Measurements from ENCODE around the gene FEN1. TPM values are rescaled to one million over a fixed set of nuclear protein-coding genes. Genes with fewer than 3 reads are reported as not detected.

FEN1 gene
- total and polyA plus RNA-seq, 2 of the 13 experiments (the other 11 are each of a cell fraction or from before 2014, with no cell fraction given), result 12.4 to 102 TPM

DNA sequence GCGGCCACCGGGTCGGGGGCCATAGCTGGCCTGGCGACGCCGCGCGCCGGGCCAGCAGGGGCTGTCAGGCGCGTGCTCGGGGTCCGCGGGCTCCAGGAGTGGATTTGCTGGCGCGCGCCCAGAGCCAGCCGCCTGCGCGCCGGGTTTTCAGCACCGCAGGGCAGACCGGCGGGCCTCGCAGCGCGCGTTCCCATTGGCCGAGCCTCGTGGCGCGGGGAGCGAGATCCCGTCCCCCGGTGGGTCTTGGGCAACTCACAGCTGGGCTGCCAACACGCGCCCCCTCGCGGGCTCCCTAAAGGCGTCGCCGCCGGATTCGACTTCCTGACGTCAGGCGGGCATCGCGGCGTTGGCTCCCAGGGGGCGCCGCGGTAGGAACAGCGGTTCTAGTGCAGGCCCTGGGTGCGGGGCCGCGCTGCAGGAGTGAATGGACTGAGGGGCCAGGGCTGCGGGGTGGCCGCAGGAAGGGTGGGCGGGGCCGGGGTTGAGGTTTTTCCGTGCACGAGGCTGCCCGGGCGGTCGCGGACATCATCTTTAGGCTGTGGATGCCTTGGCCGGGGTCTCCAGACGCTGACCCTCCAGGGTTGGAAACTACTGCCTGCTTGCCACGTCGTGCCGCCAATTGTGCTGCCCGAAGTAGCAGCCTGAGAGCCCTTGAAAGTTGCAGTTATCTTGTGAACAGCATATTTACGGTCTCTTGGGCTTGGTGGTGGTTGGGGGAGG, 24.2 kb downstream of the FEN1 start, which contains the start of gene FADS1 (continued):
- TF ChIP-seq LCORL (IDR thresholded peaks at IDR 0.05) (no peak), LCORL (CRISPR knock-in tag; IDR thresholded peaks at IDR 0.05) (peak; percentile 88), PAXIP1 (CRISPR knock-in tag; conservative IDR thresholded peaks at IDR 0.05) (peak; percentile 65), NFYC (CRISPR knock-in tag; IDR thresholded peaks at IDR 0.05) (peak; percentile 79), FOSL2 (CRISPR knock-in tag; IDR thresholded peaks at IDR 0.05) (peak; percentile 52; the same call in 1 of the 2 replicates), ZNF446 (CRISPR knock-in tag; IDR thresholded peaks at IDR 0.05) (peak; percentile 10; the same call in 1 of the 2 replicates), MIXL1 (CRISPR knock-in tag; IDR thresholded peaks at IDR 0.05) (0 out of 2 replicates have a peak, but pooled peaks have one; percentile 50), ZHX1 (CRISPR knock-in tag; IDR thresholded peaks at IDR 0.05; ENCODE audit: low read depth) (peak; percentile 93), RORA (CRISPR knock-in tag; IDR thresholded peaks at IDR 0.05) (no peak), MNT (IDR thresholded peaks at IDR 0.05) (peak; percentile 66), EED (CRISPR knock-in tag; IDR thresholded peaks at IDR 0.05) (peak; percentile 94), ZNF292 (CRISPR knock-in tag; IDR thresholded peaks at IDR 0.05; ENCODE audit: borderline replicate concordance, low read depth) (no peak), ZNF564 (CRISPR knock-in tag; IDR thresholded peaks at IDR 0.05) (peak; percentile 97), FOXA3 (CRISPR knock-in tag; IDR thresholded peaks at IDR 0.05) (peak; percentile 59), PAWR (CRISPR knock-in tag; IDR thresholded peaks at IDR 0.05; ENCODE audit: borderline replicate concordance) (peak; percentile 93; the same call in 1 of the 2 replicates), MBD4 (IDR thresholded peaks at IDR 0.05; ENCODE audit: borderline replicate concordance, low read length) (no peak)
- TF ChIP-seq, protein P1, sequence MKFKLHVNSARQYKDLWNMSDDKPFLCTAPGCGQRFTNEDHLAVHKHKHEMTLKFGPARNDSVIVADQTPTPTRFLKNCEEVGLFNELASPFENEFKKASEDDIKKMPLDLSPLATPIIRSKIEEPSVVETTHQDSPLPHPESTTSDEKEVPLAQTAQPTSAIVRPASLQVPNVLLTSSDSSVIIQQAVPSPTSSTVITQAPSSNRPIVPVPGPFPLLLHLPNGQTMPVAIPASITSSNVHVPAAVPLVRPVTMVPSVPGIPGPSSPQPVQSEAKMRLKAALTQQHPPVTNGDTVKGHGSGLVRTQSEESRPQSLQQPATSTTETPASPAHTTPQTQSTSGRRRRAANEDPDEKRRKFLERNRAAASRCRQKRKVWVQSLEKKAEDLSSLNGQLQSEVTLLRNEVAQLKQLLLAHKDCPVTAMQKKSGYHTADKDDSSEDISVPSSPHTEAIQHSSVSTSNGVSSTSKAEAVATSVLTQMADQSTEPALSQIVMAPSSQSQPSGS (CRISPR knock-in tag; IDR thresholded peaks at IDR 0.05), result peak; percentile 77
- TF ChIP-seq, protein P2, sequence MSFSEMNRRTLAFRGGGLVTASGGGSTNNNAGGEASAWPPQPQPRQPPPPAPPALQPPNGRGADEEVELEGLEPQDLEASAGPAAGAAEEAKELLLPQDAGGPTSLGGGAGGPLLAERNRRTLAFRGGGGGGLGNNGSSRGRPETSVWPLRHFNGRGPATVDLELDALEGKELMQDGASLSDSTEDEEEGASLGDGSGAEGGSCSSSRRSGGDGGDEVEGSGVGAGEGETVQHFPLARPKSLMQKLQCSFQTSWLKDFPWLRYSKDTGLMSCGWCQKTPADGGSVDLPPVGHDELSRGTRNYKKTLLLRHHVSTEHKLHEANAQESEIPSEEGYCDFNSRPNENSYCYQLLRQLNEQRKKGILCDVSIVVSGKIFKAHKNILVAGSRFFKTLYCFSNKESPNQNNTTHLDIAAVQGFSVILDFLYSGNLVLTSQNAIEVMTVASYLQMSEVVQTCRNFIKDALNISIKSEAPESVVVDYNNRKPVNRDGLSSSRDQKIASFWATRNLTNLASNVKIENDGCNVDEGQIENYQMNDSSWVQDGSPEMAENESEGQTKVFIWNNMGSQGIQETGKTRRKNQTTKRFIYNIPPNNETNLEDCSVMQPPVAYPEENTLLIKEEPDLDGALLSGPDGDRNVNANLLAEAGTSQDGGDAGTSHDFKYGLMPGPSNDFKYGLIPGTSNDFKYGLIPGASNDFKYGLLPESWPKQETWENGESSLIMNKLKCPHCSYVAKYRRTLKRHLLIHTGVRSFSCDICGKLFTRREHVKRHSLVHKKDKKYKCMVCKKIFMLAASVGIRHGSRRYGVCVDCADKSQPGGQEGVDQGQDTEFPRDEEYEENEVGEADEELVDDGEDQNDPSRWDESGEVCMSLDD (CRISPR knock-in tag; IDR thresholded peaks at IDR 0.05; ENCODE audit: borderline replicate concordance), result peak; percentile 30; the same call in 1 of the 2 replicates
